ENCODE results near the gene CHCHD5.

DNA sequence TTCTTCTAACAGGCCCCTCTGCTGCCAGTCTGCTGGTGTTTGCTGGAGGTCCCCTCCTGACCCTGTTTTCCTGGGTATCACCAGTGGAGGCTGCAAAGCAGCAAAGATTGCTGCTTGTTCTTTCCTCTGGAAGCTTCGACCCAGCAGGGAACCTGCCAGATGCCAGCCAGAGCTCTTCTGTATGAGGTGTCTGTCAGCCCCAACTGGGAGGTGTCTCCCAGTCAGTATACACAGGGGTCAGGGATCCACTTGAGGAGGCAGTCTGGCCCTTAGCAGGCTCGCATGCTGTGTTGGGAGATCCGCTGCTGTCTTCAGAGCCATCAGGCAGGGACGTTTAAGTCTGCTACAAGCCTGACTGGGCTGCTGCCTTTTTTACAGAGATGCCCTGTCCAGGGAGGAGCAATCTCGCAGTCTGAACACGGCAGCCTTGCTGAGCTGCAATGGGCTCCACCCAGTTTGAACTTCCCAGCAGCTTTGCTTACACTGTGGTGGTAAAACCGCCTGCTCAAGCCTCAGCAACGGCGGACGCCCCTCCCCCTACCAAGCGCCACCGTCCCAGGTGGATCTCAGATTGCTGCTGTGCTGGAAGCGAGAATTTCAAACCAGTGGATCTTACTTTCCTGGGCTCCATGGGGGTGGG lies 29.9 kb downstream of the CHCHD5 start:
- TF ChIP-seq, protein P1, sequence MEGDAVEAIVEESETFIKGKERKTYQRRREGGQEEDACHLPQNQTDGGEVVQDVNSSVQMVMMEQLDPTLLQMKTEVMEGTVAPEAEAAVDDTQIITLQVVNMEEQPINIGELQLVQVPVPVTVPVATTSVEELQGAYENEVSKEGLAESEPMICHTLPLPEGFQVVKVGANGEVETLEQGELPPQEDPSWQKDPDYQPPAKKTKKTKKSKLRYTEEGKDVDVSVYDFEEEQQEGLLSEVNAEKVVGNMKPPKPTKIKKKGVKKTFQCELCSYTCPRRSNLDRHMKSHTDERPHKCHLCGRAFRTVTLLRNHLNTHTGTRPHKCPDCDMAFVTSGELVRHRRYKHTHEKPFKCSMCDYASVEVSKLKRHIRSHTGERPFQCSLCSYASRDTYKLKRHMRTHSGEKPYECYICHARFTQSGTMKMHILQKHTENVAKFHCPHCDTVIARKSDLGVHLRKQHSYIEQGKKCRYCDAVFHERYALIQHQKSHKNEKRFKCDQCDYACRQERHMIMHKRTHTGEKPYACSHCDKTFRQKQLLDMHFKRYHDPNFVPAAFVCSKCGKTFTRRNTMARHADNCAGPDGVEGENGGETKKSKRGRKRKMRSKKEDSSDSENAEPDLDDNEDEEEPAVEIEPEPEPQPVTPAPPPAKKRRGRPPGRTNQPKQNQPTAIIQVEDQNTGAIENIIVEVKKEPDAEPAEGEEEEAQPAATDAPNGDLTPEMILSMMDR (conservative IDR thresholded peaks at IDR 0.05; ENCODE audit: low read depth, low read length), result no peak
- TF ChIP-seq EZH2 (IDR thresholded peaks at IDR 0.05; ENCODE audit: borderline replicate concordance, low read depth, low read length, poor library complexity, severe bottlenecking), result no peak
